ENCODE data around the gene BDH1.
"Not testable (repeated sequence)": the region's sequence is repeated elsewhere in the genome, so short reads cannot be mapped to it uniquely, and the experiment has no call there.

BDH1 gene

GRCh38 chr3:197577366-197578074 is 21.8 kb upstream of the BDH1 start:
- DNase-seq (ENCODE audit: low read depth) = no peak
- no peak for TF ChIP-seq CTCF (IDR thresholded peaks at IDR 0.05; ENCODE audit: low read length, missing control alignments)
- no peak overlapping the region for H3K4me3 ChIP-seq (replicated peaks; ENCODE audit: low read depth, low read length)

GRCh38 chr3:197576838-197577237 is 21.1 kb upstream of the BDH1 start:
- H3K4me3 ChIP-seq (replicated peaks; ENCODE audit: low read depth, low read length) = no peak overlapping the region
- no peak for TF ChIP-seq CTCF (IDR thresholded peaks at IDR 0.05; ENCODE audit: low read length, missing control alignments)
- no peak for DNase-seq (ENCODE audit: low read depth)

- H3K4me3 ChIP-seq (replicated peaks; ENCODE audit: low read depth, low read length) = no peak overlapping the region
- no peak for TF ChIP-seq CTCF (IDR thresholded peaks at IDR 0.05; ENCODE audit: low read length, missing control alignments)
- no peak for DNase-seq (ENCODE audit: low read depth)
Observed at GRCh38 chr3:197575362-197575761, 19.6 kb upstream of the BDH1 start.

GRCh38 chr3:197574396-197574991 is 18.7 kb upstream of the BDH1 start:
- not testable (repeated sequence) for DNase-seq (ENCODE audit: low read depth); H3K4me3 ChIP-seq (replicated peaks; ENCODE audit: low read depth, low read length)

- no peak for DNase-seq (ENCODE audit: low read depth)
- no peak for TF ChIP-seq CTCF (IDR thresholded peaks at IDR 0.05; ENCODE audit: low read length, missing control alignments)
- no peak overlapping the region for H3K4me3 ChIP-seq (replicated peaks; ENCODE audit: low read depth, low read length)
Observed at GRCh38 chr3:197573048-197573767, 17.4 kb upstream of the BDH1 start.

GRCh38 chr3:197571880-197572172 is 16.1 kb upstream of the BDH1 start:
- H3K4me3 ChIP-seq (replicated peaks; ENCODE audit: low read depth, low read length); DNase-seq (ENCODE audit: low read depth): not testable (repeated sequence)

GRCh38 chr3:197571074-197571879 is 15.5 kb upstream of the BDH1 start:
- H3K4me3 ChIP-seq (replicated peaks; ENCODE audit: low read depth, low read length); DNase-seq (ENCODE audit: low read depth): not testable (repeated sequence)

GRCh38 chr3:197569433-197569832 is 13.7 kb upstream of the BDH1 start:
- H3K4me3 ChIP-seq (replicated peaks; ENCODE audit: low read depth, low read length); DNase-seq (ENCODE audit: low read depth): not testable (repeated sequence)
